GM12892 (cell line): ENCODE measurements around the gene LETM1.

Source experiments
- POLR2A ChIP-seq: IDR thresholded peaks from 2 replicates; pipeline ENCODE4 v1.6.1; 2011; ENCODE audit warnings: low read depth, low read length, control low read depth
- POLR2AphosphoS5 ChIP-seq: IDR thresholded peaks from 2 replicates; pipeline ENCODE4 v1.6.1; 2011; ENCODE audit warnings: low read depth, low read length, control low read depth

- no peak for TF ChIP-seq POLR2A
- no peak for TF ChIP-seq POLR2AphosphoS5
These were observed 13.8 kb upstream of the LETM1 start for GRCh38 chr4:1869530-1870327.
